GM18909 (cell line): ENCODE results near the gene UQCC5.

Source experiments
- ATAC-seq: cut with Tn5 transposase; IDR thresholded peaks from one replicate; pipeline ENCODE4 v1.9.1; 2021; ENCODE audit warnings: mild to moderate bottlenecking; ENCODE audit not compliant: unreplicated experiment, poor library complexity

The UQCC5 gene, protein sequence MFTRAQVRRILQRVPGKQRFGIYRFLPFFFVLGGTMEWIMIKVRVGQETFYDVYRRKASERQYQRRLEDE

DNA sequence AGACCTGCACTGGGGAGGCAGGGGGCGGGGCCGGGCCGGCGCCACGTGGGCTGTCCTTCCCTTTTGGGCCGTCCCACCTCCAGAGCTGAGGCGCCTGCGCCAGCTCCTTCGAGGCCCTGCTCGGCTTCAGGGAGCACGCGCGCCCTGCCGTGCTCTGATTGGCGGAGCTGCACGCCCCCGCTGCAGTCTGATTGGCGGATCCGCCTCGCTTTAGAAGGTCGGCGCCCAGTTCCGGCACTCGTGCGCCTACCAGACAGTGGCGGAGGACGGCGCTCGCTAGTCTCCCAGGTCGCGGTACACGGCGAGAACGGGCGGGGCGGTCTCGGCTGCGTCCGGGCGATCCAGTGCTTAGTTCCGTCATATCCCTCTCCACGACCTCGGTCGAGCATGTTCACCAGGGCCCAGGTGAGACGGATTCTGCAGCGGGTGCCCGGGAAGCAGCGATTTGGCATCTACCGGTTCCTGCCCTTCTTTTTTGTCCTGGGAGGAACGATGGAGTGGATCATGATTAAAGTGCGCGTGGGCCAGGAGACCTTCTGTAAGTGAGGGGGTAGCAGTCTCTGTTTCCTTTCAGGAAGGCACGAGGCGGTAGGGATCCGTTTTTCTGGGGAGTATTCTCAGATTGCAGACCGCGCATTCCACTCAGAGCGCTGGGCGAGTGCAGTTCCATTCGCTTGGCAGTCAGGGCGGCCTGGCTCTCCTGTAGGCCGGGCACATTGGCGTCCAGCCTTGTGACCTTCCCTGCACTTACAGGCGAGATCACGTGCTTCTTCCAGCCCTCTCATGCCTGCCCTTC lies at the start of gene UQCC5:
TSS of gene UQCC5 (plus strand) at position 237 of the 796 bp plus-strand sequence. CDS start at position 388, 151 bp downstream.
- ATAC-seq = peak; percentile 85

DNA sequence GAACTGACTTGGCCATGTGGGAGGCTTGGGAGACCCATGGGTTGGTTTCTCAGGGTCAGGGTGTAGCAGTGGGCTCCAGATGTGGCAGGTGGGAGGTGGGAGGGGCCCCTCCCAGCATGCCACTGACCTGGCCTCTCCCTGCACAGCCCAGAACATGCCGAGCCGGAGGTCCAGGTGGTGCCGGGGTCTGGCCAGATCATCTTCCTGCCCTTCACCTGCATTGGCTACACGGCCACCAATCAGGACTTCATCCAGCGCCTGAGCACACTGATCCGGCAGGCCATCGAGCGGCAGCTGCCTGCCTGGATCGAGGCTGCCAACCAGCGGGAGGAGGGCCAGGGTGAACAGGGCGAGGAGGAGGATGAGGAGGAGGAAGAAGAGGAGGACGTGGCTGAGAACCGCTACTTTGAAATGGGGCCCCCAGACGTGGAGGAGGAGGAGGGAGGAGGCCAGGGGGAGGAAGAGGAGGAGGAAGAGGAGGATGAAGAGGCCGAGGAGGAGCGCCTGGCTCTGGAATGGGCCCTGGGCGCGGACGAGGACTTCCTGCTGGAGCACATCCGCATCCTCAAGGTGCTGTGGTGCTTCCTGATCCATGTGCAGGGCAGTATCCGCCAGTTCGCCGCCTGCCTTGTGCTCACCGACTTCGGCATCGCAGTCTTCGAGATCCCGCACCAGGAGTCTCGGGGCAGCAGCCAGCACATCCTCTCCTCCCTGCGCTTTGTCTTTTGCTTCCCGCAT lies 49.2 kb upstream of the UQCC5 start:
- no peak for ATAC-seq

DNA sequence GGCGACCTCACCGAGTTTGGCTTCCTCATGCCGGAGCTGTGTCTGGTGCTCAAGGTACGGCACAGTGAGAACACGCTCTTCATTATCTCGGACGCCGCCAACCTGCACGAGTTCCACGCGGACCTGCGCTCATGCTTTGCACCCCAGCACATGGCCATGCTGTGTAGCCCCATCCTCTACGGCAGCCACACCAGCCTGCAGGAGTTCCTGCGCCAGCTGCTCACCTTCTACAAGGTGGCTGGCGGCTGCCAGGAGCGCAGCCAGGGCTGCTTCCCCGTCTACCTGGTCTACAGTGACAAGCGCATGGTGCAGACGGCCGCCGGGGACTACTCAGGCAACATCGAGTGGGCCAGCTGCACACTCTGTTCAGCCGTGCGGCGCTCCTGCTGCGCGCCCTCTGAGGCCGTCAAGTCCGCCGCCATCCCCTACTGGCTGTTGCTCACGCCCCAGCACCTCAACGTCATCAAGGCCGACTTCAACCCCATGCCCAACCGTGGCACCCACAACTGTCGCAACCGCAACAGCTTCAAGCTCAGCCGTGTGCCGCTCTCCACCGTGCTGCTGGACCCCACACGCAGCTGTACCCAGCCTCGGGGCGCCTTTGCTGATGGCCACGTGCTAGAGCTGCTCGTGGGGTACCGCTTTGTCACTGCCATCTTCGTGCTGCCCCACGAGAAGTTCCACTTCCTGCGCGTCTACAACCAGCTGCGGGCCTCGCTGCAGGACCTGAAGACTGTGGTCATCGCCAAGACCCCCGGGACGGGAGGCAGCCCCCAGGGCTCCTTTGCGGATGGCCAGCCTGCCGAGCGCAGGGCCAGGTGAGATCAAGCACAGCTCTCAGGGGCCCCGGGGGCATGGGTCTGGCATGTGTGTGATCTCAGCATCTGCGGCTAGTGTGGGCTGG lies 48.4 kb upstream of the UQCC5 start:
- ATAC-seq = no peak

DNA sequence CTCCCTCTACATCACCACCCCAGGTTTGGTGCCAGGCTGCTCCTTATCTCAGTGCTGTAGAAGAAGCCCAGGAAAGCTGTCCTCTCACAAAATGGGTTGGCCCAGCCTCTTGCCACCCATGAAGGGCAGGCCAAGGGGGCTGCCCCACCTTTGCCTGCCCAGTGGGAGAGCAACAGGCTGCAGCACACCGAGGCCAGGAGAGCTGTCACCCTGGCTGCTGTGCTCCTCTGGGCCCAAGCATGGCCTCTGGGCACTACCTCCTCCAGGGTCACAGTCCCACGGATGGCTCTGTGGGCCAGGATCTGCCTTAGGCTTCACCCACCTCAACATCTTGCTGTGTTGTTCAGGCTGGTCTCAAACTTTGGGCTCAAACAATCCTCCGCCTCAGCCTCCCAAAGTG lies 47.7 kb upstream of the UQCC5 start:
- no peak for ATAC-seq

DNA sequence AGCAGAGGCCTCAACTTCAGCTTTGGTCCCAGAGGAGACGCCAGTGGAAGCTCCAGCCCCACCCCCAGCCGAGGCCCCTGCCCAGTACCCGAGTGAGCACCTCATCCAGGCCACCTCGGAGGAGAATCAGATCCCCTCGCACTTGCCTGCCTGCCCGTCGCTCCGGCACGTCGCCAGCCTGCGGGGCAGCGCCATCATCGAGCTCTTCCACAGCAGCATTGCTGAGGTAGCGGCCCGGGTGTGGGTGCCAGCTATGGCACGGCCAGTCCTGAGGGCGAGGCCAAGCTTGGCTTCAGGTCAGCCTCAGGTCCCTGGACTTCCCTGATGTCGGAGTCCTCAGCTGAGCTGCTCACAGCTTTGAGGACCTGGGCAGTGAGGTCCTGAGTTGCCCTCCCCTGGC lies 47.0 kb upstream of the UQCC5 start:
- ATAC-seq = no peak

DNA sequence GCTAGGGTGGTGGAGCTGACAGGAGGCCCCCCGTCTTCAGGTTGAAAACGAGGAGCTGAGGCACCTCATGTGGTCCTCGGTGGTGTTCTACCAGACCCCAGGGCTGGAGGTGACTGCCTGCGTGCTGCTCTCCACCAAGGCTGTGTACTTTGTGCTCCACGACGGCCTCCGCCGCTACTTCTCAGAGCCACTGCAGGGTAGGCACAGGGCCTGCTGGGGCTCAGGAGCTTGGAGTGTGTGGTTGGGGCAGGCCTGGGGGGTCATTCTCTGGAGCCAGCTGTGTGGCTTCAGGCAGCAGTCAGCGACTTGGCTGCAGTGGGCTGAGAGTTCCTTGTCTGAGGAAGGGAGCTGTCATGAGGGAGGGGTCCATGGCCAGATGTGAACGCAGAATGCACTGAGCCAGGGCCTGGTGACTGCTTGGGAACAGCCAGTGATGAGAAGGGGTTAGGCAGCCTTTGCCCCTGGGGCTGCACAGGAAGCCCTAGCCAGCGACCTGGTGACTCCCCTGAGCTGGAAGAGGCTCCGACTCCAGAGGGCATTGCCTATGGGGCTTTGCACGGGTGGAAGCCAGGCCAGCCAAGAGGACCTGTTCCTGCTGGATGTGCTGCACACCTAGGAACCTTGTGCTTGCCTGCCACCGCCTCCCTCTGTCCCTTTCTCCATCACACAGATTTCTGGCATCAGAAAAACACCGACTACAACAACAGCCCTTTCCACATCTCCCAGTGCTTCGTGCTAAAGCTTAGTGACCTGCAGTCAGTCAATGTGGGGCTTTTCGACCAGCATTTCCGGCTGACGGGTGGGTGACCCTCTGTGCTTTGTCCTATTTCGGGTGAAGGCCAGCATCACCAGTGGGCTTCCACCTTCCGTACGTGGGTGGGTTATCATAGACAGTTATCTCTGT lies 46.1 kb upstream of the UQCC5 start:
- no peak for ATAC-seq

DNA sequence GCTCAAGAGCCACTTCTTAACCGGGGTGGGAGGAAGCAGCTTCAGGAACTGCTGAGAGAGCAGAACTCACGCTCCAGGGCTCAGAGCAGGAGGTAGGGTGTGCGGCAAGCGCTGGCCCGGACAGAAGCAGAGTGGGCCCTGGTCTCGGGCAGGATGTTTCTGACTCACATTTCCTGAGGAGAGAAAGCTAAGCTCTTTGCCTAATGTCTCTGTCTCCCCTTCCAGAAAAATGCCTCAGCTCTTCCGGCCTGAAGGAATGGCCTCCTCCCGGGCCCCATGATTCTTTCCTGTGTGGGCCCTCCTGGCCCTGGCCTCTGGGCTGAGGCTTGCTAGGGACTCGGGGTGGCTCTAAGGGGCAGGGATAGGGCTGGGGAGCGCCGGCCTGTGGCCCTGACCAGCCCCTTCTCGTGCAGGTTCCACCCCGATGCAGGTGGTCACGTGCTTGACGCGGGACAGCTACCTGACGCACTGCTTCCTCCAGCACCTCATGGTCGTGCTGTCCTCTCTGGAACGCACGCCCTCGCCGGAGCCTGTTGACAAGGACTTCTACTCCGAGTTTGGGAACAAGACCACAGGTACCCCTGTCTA lies 45.4 kb upstream of the UQCC5 start:
- no peak for ATAC-seq

DNA sequence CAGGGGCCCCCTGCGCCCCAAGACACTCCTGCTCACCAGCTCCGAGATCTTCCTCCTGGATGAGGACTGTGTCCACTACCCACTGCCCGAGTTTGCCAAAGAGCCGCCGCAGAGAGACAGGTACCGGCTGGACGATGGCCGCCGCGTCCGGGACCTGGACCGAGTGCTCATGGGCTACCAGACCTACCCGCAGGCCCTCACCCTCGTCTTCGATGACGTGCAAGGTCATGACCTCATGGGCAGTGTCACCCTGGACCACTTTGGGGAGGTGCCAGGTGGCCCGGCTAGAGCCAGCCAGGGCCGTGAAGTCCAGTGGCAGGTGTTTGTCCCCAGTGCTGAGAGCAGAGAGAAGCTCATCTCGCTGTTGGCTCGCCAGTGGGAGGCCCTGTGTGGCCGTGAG lies 44.3 kb upstream of the UQCC5 start:
- no peak for ATAC-seq

DNA sequence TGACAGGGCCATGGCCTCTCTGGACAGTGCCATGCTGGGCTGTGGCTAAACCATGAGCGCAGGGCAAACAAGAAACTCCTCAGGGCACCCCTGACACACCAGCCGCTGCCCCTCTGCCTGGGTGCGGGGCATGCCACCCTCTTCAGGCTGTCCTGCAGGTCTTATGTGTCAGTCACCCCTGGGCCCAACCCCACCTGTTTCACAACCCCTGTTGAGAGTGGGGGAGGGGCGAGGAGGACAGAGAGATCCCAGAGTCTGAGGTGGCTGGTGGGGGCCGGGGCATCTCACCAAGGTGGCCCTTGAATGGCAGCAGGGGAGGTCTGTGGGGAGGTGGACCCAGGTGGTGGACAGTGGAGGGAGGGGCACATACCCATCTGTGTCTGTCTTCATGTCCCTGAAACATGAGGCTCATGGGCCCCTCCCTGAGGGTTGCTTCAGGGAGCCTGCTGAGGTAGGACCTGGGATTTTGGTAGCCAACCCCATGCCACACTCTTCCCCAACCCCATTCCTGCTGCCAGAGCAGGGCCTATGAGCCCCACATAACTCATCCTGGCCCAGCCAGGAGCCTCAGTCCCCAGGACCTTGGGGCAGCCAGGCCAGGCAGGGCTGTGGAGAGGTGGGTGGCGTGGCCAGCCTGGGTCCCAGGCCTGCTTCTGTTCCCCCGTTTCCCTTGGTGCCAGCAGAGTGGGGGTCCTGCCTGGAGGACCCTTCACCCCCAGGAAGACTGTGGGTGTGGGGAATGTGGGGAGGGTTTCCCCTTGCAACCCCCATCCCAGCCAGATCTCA lies 43.0 kb upstream of the UQCC5 start:
- ATAC-seq = no peak

DNA sequence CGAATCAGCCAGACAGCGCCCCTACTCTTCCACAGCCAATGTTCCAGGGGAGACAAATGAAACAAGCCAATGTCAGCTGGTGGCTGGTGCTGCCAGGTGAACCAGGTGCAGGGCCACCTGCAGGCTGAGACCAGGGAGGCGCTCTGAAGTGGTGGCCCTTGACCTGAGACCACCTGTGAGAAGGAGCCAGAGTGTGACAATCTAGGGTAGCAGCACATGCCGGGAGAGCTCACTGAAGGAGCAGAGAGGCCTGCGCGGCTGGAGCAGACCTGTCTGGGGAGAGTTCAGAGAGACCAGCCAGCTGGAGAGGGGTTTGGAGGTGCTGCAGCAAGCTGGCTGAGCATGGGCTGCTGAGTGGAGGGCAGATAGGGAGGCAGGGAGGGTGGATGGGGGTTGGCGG lies 42.0 kb upstream of the UQCC5 start:
- no peak for ATAC-seq

DNA sequence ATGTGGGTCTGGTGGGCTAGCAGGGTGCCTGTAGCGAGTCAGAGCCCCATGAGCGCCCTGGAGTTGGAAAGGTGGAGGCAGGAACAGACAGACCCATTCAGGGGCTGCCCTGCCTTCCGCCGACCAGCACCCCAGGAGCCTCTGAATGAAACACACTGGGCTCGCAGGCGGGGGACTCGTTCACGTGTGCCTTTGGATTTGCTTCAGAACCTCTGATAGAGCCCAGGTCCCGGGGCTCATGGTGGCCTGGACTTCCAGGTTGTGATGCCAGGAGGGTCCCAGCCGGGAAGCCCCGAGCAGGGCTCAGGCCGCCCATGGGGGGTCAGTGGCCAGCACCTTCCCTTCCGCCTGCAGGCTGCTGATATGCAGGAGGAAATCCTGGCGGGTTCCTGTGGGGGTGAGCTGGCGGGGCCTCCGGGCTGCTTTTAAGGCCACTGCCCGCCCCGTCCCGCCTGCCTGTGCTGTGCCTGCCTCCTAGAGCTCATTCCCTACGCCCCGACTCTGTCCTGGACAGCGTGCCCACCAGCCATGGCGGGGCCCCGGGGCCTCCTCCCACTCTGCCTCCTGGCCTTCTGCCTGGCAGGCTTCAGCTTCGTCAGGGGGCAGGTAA lies 41.4 kb upstream of the UQCC5 start, which contains the start of gene STAB1:
TSS of gene STAB1 (plus strand) at position 453 of the 610 bp plus-strand sequence. CDS start at position 529, 76 bp downstream.
- no peak for ATAC-seq

DNA sequence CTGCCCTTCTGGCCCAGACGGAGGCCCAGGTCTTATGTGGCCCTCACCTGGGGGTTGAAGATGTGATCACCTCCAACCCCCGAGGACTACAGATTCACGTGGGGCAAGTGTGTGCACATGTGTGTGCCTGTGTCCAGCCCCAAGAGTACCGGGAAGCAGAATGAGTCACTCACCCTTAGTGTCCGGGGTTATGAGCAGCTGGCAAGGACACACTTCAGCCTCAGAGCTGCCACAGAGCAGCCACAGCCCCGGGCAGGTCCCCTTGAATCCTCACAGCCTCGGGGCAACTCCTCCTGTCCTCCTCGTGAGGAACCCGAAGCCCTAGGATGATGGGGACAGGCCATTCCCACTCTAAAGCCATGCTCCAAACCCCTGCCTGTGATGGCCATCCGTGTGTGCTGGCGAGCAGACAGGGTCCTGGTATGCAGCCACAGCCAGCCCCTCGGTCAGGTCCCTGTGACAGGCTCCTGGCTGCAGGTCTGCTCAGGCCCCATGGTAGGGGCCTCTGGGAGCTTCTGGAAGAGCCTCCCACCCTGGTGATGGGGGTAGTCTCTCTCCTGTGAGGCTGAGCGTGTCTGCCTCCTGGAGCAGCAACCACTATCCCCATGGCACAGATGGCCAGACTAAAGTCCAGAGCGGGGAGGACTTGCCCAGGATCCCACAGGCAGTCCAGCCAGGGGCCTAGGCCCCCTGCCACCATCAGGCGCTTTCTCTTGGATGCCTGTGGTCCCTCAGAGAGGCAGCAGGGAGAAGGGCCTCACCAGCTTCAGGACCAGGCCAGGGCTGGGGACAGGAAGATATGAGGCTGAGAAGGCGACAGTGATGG lies 40.4 kb upstream of the UQCC5 start:
- ATAC-seq = no peak

DNA sequence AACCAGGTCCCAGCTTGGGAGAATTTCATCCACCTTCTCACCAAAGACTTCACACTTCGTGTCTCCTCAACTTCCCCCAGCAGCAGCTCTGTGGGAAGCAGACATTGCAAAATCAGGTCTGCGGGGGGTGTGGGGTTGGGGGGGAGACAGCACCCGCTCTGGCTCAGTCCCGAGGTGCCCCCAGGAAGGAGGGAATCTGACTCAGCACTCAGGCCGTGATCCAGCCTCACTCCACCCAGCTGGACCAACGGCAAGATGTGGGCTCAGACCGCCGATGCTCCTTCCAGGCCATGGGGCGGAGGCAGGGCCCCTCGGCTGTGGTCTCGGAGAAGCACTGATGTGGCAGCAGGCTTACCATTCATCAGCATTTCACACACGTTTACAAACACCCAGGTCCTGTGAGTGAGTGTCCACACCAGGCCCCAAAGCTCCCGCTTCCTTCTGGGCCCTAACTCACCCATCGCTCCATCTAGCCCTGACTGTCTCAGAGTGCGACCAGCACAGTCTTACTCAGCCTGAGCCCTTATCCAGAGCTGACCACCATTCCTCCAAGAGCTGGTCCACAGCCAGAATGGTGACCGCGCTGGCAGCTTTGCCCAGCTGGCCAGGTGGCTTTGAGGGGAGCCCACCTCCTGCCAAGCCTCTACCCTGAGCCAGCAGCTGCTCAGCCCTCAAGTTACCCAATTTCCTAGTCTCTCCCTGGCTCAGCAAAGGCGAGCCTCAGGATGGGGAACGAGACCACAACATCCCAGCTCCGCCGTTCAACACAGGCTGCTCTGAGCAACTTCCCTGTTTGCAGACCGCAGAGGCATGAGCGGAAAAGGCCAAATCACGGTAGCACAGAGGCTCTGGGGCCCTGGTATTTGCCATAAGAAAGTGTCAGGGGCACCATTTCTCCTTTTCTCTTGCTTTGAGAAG lies 38.0 kb upstream of the UQCC5 start:
- ATAC-seq = no peak

DNA sequence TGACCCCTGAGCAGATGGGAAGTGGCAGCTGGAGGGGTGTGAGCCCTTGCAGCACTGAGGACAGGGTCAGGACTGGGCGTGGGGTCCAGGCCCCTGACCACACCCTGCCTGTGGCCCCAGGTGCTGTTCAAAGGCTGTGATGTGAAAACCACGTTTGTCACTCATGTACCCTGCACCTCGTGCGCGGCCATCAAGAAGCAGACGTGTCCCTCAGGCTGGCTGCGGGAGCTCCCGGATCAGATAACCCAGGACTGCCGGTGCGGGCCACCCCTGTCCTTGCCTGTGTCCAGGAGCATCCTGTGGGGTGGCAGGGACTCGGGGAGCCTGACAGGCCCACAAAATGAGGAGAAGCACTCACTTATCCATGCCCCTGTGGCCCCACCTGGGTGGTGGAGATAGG lies 35.4 kb upstream of the UQCC5 start:
- ATAC-seq = no peak

DNA sequence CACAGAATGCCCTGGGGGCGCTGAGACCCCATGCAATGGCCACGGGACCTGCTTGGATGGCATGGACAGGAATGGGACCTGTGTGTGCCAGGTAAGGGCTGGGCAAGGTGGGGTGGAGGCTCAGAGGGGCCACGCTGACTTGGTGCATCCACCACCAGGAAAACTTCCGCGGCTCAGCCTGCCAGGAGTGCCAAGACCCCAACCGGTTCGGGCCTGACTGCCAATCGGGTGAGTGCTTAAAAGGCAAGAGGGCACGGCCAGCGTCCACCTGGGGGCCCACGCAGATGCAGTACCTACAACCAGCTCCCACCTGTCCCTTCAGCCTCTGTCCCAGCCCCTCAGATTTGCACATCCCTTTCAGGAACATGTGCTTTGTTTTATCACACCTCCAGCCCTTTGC lies 34.4 kb upstream of the UQCC5 start:
- ATAC-seq = no peak

DNA sequence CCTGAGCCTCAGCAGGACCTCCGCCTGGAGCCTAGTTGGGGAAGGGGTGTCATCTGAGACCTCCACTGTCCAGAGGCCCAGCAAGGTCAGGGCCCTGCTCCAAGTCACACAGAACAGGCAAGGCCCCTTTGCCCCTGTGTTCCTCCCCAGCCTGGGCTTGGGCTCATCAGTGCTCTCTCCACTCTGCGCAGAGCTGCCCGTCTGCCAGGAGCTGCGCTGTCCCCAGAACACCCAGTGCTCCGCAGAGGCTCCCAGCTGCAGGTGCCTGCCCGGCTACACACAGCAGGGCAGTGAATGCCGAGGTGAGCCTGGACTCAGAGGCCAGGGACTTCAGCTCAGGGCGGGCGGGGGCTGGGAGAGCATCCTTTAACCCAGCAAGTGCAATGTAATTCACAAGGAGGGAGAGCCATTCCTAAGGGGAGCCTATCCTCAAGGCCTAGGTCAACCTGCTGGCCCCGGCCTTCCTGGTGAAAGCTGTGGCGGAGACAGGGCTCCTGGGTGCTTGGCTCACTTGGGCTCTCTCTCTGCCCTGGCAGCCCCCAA lies 33.5 kb upstream of the UQCC5 start:
- no peak for ATAC-seq
